RWPE2 (cell line): ENCODE results near the gene MAFB.

Source experiments
- ATAC-seq: fragments of 200-7000 bp; cut with Tn5 transposase; 3 replicates; pipeline ENCODE4 v1.9.1; 2021; ENCODE audit warnings: low read depth
- DNase-seq: peaks from one replicate; pipeline ENCODE4 v3.0.0-alpha.2; 2020; ENCODE audit warnings: low spot score
- H3K27ac ChIP-seq: fragments of 450-650 bp; 2 replicates; pipeline ENCODE4 v1.5.1; 2017; ENCODE audit warnings: mild to moderate bottlenecking; ENCODE audit not compliant: poor library complexity, severe bottlenecking
- H3K27me3 ChIP-seq: fragments of 250-450 bp; sonication (Bioruptor Pico); 2 replicates; pipeline ENCODE4 v1.5.1; 2021; ENCODE audit warnings: mild to moderate bottlenecking, moderate library complexity; ENCODE audit not compliant: insufficient read depth, poor library complexity, severe bottlenecking
- H3K36me3 ChIP-seq: fragments of 250-450 bp; sonication (Bioruptor Pico); 2 replicates; pipeline ENCODE4 v1.5.1; 2020; ENCODE audit warnings: low read depth, mild to moderate bottlenecking, moderate library complexity
- H3K4me1 ChIP-seq: fragments of 250-450 bp; sonication (Bioruptor Pico); 2 replicates; pipeline ENCODE4 v1.5.1; 2021; ENCODE audit warnings: mild to moderate bottlenecking, moderate library complexity; ENCODE audit not compliant: insufficient read depth, poor library complexity, severe bottlenecking
- H3K4me3 ChIP-seq: fragments of 250-450 bp; sonication (Bioruptor Pico); 2 replicates; pipeline ENCODE4 v1.5.1; 2021; ENCODE audit warnings: mild to moderate bottlenecking, moderate library complexity; ENCODE audit not compliant: severe bottlenecking
- H3K9me3 ChIP-seq: fragments of 250-450 bp; sonication (Bioruptor Pico); 2 replicates; pipeline ENCODE4 v1.5.1; 2021; ENCODE audit warnings: mild to moderate bottlenecking, moderate library complexity; ENCODE audit not compliant: severe bottlenecking
- TF ChIP-seq, protein P1 (sequence below): fragments of 450-650 bp; IDR thresholded peaks from one replicate; pipeline ENCODE4 v1.5.1; 2017; ENCODE audit warnings: mild to moderate bottlenecking, moderate library complexity; ENCODE audit not compliant: poor library complexity, severe bottlenecking

Gene MAFB

DNA sequence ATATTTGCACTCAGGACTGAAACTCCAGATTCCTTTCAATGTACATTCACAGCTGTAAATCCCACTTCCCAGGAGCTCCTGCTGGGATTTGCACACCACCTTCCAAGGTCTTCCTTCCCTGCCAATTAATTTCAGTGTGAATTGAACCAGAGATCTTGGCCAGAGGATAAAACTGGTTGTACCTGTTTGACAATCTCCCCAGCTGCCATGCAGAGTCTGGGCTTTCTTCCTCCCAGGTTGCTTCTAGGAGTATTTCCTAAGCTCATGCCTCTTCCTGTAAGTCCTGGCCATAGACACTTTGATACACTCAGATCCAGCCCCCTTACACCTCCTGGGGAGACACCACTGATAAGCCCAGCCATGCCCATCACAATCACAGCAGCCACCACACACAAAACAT is 15.6 kb downstream of the MAFB start:
- TF ChIP-seq, protein P1, sequence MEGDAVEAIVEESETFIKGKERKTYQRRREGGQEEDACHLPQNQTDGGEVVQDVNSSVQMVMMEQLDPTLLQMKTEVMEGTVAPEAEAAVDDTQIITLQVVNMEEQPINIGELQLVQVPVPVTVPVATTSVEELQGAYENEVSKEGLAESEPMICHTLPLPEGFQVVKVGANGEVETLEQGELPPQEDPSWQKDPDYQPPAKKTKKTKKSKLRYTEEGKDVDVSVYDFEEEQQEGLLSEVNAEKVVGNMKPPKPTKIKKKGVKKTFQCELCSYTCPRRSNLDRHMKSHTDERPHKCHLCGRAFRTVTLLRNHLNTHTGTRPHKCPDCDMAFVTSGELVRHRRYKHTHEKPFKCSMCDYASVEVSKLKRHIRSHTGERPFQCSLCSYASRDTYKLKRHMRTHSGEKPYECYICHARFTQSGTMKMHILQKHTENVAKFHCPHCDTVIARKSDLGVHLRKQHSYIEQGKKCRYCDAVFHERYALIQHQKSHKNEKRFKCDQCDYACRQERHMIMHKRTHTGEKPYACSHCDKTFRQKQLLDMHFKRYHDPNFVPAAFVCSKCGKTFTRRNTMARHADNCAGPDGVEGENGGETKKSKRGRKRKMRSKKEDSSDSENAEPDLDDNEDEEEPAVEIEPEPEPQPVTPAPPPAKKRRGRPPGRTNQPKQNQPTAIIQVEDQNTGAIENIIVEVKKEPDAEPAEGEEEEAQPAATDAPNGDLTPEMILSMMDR: no peak
- Histone ChIP-seq H3K27ac (no peak overlapping the region), H3K4me1 (peaks cover 6% of the 10 kb centered on the region), H3K9me3 (no peaks in the 10 kb centered on the region), H3K36me3 (no peaks in the 10 kb centered on the region), H3K4me3 (no peak overlapping the region), H3K27me3 (peaks cover 20% of the 10 kb centered on the region)
- DNase-seq (peak; percentile 29), ATAC-seq (peak; percentile 35)

DNA sequence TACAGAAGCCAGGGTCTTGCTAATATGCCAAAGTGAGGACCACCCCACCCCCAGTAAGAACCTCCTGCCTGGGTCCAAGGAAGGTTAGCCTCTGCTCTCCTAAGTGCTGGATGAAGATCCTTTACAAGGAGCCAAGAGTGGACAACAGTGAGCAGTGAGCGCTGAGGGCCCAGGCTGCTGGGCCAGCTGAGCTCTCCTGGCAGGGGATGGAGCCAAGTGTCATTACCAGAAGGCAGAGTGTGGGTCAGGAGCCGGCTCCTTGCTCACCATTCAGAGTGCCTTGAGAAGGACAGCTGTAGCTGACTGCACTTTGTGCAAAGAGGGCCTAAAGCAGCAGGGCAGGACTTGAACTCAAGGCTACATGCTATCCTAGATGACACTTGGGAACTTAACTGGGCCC is 16.9 kb downstream of the MAFB start:
- Histone ChIP-seq H3K27ac (no peak overlapping the region), H3K27me3 (peaks cover 7% of the 10 kb centered on the region), H3K4me3 (no peak overlapping the region), H3K36me3 (no peaks in the 10 kb centered on the region), H3K9me3 (no peaks in the 10 kb centered on the region), H3K4me1 (peaks cover 7% of the 10 kb centered on the region)
- TF ChIP-seq, protein P1: no peak
- DNase-seq (peak; percentile 49), ATAC-seq (no peak)

DNA sequence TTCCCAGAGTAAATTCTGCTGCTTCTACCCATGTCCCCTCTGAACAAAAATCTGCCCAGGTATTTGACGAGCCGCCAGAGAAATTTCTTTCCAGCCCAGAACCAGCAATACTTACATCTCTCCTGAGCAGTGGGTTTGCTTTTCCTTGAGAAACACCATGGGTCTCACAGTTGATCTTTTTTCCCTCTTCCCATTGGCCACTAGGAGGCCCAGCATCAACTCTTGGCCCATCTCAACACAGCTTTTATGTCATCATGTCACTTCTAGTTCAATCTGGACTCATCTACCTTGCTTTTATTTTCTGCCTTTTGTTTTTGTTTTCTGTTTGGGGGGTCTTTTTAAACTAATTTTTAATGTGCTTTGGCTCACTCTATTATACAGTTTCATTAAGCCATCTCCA is 18.8 kb downstream of the MAFB start:
- H3K27ac ChIP-seq: no peak overlapping the region
- H3K27me3 ChIP-seq: no peaks in the 10 kb centered on the region
- peaks cover 7% of the 10 kb centered on the region for H3K4me1 ChIP-seq
- ATAC-seq: no peak
- DNase-seq: no peak
- H3K4me3 ChIP-seq: no peak overlapping the region
- TF ChIP-seq, protein P1: no peak
- no peaks in the 10 kb centered on the region for H3K36me3 ChIP-seq
- H3K9me3 ChIP-seq: no peaks in the 10 kb centered on the region

DNA sequence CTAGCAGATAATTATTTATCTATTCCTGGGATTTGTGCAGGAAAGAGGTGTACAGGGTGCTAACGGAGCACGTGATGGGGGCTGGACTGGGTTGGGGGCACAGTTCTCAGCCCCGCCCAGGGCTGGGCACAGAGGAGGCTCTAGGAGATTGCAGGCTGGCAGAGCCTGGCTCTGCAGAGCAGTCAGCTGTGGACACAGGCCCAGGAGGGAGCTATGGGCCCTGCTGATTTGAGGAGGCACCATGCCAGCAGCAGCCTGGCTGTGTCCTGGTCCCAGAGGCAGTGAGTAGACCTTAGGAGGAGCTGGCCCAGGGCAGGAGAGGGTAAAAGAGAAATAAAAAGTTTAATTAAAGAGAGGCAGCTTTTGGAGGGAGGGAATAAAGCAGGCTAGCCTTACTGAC is 19.3 kb downstream of the MAFB start:
- no peak for ATAC-seq
- Histone ChIP-seq H3K27ac (no peak overlapping the region), H3K9me3 (no peaks in the 10 kb centered on the region), H3K4me1 (peaks cover 7% of the 10 kb centered on the region), H3K4me3 (no peak overlapping the region), H3K36me3 (no peaks in the 10 kb centered on the region), H3K27me3 (no peaks in the 10 kb centered on the region)
- peak; percentile 69 for DNase-seq
- TF ChIP-seq, protein P1: no peak

DNA sequence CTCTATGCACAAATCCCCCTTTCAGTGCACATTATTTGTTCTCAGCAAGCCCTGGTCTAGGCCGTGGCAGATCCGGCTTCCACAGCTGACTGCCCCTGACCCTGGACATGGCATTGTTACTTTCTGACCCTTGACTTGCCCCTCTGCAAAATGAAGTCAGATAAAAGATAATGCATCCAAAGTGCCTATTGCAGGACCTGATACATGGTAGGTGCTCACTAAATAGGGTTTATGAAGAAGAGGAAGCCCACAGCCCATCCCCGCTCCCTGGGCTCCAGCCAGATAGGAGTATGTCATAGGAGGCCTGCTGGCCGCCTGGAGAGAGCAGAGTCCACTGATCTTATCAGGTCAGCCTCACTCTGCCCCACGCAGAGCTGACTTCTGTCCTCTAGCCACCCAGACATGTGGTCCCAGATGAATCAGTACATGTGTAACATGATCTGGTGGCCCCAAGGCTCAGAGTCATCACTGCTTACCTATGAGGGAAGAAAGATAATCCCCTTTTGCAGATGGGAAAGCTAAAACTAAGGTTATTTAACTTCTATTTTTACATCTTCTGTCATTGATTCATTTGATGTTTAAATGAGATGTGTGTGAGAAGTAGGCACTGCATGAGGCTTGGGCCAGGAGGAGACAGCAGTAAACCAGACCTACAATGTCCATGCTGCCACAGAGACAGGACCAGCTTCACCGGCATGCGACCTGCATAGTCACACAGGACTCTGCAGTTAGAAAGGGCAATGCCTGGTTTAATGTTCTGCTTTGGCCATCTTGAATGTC is 20.4 kb downstream of the MAFB start:
- Histone ChIP-seq H3K4me1 (peaks cover 7% of the 10 kb centered on the region), H3K9me3 (no peaks in the 10 kb centered on the region), H3K36me3 (no peaks in the 10 kb centered on the region), H3K4me3 (no peak overlapping the region), H3K27ac (no peak overlapping the region), H3K27me3 (no peaks in the 10 kb centered on the region)
- TF ChIP-seq, protein P1: no peak
- peak; percentile 86 for ATAC-seq
- DNase-seq: peak; percentile 78
